K562 (cell line): Measurements from ENCODE around the gene CARD10. TPM values are rescaled to one million over a fixed set of nuclear protein-coding genes. Genes with fewer than 3 reads are reported as not detected.

Source experiments
- CC2D1A ChIP-seq: fragments of 450-650 bp; IDR thresholded peaks from 2 replicates; pipeline ENCODE4 v1.6.1; 2017; ENCODE audit warnings: mild to moderate bottlenecking
- DNMT1 ChIP-seq: fragments of 450-650 bp; IDR thresholded peaks from 2 replicates; pipeline ENCODE4 v1.6.1; 2016; ENCODE audit warnings: antibody characterized with exemption, mild to moderate bottlenecking
- ETV6 ChIP-seq, 3 experiments: fragments of 150-350 bp in 1 of 3; sonication (generic) in 1 of 3; formaldehyde crosslinking in 1 of 3; IDR thresholded peaks; 2 replicates each; pipeline versions ENCODE4 v1.6.1 to v1.8.0; 2014 to 2022; ENCODE audit warnings: borderline replicate concordance in 2 of 3, low read depth in 2 of 3, antibody characterized with exemption in 1 of 3, low read length in 1 of 3, mild to moderate bottlenecking in 1 of 3, missing genetic modification reagents in 1 of 3
- GATA2 ChIP-seq: sonication (generic); formaldehyde crosslinking; IDR thresholded peaks from 2 replicates; pipeline ENCODE4 v1.4.0; 2020; ENCODE audit warnings: mild to moderate bottlenecking, missing genetic modification reagents
- MTF1 ChIP-seq: fragments of 250-450 bp; sonication (Bioruptor Pico); IDR thresholded peaks from 2 replicates; pipeline ENCODE4 v1.9.0; 2021; ENCODE audit warnings: moderate library complexity, mild to moderate bottlenecking, inconsistent platforms, borderline replicate concordance
- NBN ChIP-seq: fragments of 450-650 bp; IDR thresholded peaks from 2 replicates; pipeline ENCODE4 v1.6.1; 2016; ENCODE audit warnings: low read depth, mild to moderate bottlenecking
- NCOR1 ChIP-seq: fragments of 450-650 bp; IDR thresholded peaks from 2 replicates; pipeline ENCODE4 v1.6.1; 2016; ENCODE audit warnings: mild to moderate bottlenecking, moderate library complexity
- NRF1 ChIP-seq, 2 experiments: fragments of 450-650 bp; IDR thresholded peaks in 1 of 2; conservative IDR thresholded peaks in 1 of 2; 2 replicates each; pipeline ENCODE4 v1.6.1; 2014; ENCODE audit warnings: mild to moderate bottlenecking in 2 of 2
- POLR2G ChIP-seq: fragments of 200-400 bp; formaldehyde crosslinking; IDR thresholded peaks from 2 replicates; pipeline ENCODE4 v1.6.1; 2017; ENCODE audit warnings: low read depth, mild to moderate bottlenecking, antibody characterized with exemption, low read length, moderate library complexity
- RBM39 ChIP-seq: fragments of 200-400 bp; formaldehyde crosslinking; optimal IDR thresholded peaks from 2 replicates; pipeline ENCODE3; 2018; ENCODE audit warnings: low read depth, low read length
- SMARCE1 ChIP-seq: fragments of 450-650 bp; IDR thresholded peaks from 2 replicates; pipeline ENCODE4 v1.7.1; 2016; ENCODE audit warnings: mild to moderate bottlenecking
- SP1 ChIP-seq: sonication (generic); formaldehyde crosslinking; IDR thresholded peaks from 2 replicates; pipeline ENCODE4 v1.8.1; 2022; ENCODE audit warnings: mild to moderate bottlenecking, missing genetic modification reagents
- U2AF1 ChIP-seq: fragments of 200-400 bp; formaldehyde crosslinking; optimal IDR thresholded peaks from 2 replicates; pipeline ENCODE3; 2017; ENCODE audit warnings: mild to moderate bottlenecking, low read depth, low read length, moderate library complexity
- ZNF23 ChIP-seq: fragments of 250-450 bp; sonication (Bioruptor Pico); IDR thresholded peaks from 2 replicates; pipeline ENCODE4 v1.4.0; 2020; ENCODE audit warnings: mild to moderate bottlenecking
- ZNF239 ChIP-seq: fragments of 250-450 bp; sonication (Bioruptor Pico); IDR thresholded peaks from 2 replicates; pipeline ENCODE4 v1.4.0; 2020; ENCODE audit warnings: mild to moderate bottlenecking
- ZNF408 ChIP-seq: fragments of 250-450 bp; sonication (Bioruptor Pico); IDR thresholded peaks from 2 replicates; pipeline ENCODE4 v1.4.0; 2020; ENCODE audit warnings: low read depth, mild to moderate bottlenecking, moderate library complexity
- ZNF507 ChIP-seq: conservative IDR thresholded peaks from 2 replicates; pipeline ENCODE4 v1.6.1; 2017; ENCODE audit warnings: missing genetic modification characterization, missing compliant biosample characterization
- ZNF589 ChIP-seq: fragments of 200-800 bp; sonication (Bioruptor generic); IDR thresholded peaks from 2 replicates; pipeline ENCODE4 v1.6.1; 2016; ENCODE audit warnings: low read depth, missing genetic modification characterization, missing compliant biosample characterization
- ZNF76 ChIP-seq: fragments of 250-450 bp; sonication (Bioruptor Pico); IDR thresholded peaks from 2 replicates; pipeline ENCODE4 v1.4.0; 2020; ENCODE audit warnings: mild to moderate bottlenecking, moderate library complexity, borderline replicate concordance
- ZNF766 ChIP-seq: fragments of 200-800 bp; sonication (Bioruptor generic); conservative IDR thresholded peaks from 2 replicates; pipeline ENCODE4 v1.6.1; 2016; ENCODE audit warnings: missing genetic modification characterization, missing compliant biosample characterization
- polyA plus RNA-seq, 8 experiments: library from polyadenylated mRNA; depleted of rRNA in 4 of 8; stranded (reverse) in 5 of 8; unstranded in 3 of 8; fragments of >200 nt; fragmentation: Nextera tagmentation in 2 of 8; fragmentation: Illumina TruSeq in 1 of 8; extraction: Ambion mirVana in 2 of 8; extraction: Trizol in 1 of 8; gene quantifications; 2 replicates each; pipeline versions ENCODE4 v1.2.1 to v1.2.3, GENCODE V29; 2011 to 2014; ENCODE audit warnings: inconsistent platforms in 1 of 8, missing spikeins in 1 of 8
- total RNA-seq, 7 experiments: library from RNA; depleted of rRNA in 6 of 7; stranded (reverse); fragments of >200 nt in 6 of 7; fragmentation: Illumina TruSeq in 2 of 7; extraction: Trizol in 2 of 7; gene quantifications; 2 replicates each; pipeline versions ENCODE4 v1.2.1 to v1.2.3, GENCODE V29; 2011 to 2021; ENCODE audit warnings: low replicate concordance in 1 of 7
- TF ChIP-seq, protein P1 (sequence below): fragments of 250-450 bp; sonication (Bioruptor Pico); IDR thresholded peaks from 2 replicates; pipeline ENCODE4 v1.4.0; 2020; ENCODE audit warnings: mild to moderate bottlenecking, moderate library complexity, borderline replicate concordance
- TF ChIP-seq, protein P2 (sequence below), 2 experiments: fragments of 450-650 bp; conservative IDR thresholded peaks; 2 replicates each; pipeline ENCODE4 v1.6.1; 2017; ENCODE audit warnings: mild to moderate bottlenecking in 2 of 2, moderate library complexity in 2 of 2
- TF ChIP-seq, protein P3 (sequence below): fragments of 250-450 bp; sonication (Bioruptor Pico); IDR thresholded peaks from 2 replicates; pipeline ENCODE4 v1.5.1; 2021; ENCODE audit warnings: mild to moderate bottlenecking

CARD10 gene
- total and polyA plus RNA-seq, 9 of the 15 experiments (the other 6 are each of a cell fraction or from before 2014, with no cell fraction given): 0.13 to 5.8 (median 1.6) TPM

DNA sequence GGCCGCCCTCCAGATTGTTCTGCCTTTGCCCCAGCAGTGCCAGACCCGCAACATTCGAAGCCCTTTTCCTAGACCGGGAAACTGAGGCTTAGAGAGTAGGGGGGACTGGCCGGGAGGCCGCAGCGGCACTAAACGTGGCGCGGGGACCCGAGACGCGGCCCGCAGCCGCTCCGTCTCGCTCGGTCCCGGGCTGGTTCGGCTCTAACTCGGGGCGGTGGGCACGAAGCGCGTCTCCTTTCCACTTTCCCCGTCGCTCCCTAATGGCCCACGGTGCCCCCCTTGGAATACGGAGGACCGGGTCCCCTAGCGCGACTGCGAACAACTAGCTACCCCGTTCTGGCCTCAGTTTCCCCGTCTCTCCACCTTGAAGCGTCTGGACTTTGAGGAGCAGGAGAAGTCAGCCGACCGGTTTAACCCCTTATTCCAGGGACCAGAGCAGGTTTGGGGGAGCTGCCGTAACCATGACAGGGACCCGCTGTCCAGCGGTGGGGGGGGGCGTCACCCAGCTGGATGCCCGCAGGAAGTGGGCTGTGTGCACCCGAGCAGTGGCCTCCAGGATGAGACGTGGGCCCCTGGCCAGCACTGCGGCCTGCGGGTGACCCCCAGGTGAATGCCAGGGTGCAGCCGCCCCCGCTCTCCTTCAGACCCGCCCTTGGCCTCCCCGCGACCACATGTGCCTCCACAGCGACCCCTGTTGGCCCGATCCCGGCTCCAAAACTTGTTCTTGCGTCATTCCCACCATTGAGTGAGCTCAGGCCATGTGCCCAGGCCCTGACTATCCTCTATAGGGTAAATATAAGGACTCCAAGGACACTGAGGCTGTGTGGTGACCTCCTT lies 42.2 kb upstream of the CARD10 start (continued):
- 0 out of 4 replicates have a peak, but pooled peaks of 1 of the 2 experiments have one; percentile 11 for TF ChIP-seq NRF1 (conservative IDR thresholded peaks at IDR 0.05 in 1 of 2, IDR thresholded peaks at IDR 0.05 in 1 of 2)
- no peak for TF ChIP-seq MTF1
- TF ChIP-seq SMARCE1: peak; percentile 34; the same call in 1 of the 2 replicates
- TF ChIP-seq ZNF76 (CRISPR knock-in tag): no peak
- TF ChIP-seq ZNF766 (CRISPR knock-in tag): 0 out of 2 replicates have a peak, but pooled peaks have one; percentile 37
- no peak for TF ChIP-seq RBM39
- TF ChIP-seq U2AF1: no peak
- TF ChIP-seq ZNF239 (CRISPR knock-in tag): no peak
- TF ChIP-seq GATA2 (CRISPR knock-in tag): no peak
- TF ChIP-seq, protein P1, sequence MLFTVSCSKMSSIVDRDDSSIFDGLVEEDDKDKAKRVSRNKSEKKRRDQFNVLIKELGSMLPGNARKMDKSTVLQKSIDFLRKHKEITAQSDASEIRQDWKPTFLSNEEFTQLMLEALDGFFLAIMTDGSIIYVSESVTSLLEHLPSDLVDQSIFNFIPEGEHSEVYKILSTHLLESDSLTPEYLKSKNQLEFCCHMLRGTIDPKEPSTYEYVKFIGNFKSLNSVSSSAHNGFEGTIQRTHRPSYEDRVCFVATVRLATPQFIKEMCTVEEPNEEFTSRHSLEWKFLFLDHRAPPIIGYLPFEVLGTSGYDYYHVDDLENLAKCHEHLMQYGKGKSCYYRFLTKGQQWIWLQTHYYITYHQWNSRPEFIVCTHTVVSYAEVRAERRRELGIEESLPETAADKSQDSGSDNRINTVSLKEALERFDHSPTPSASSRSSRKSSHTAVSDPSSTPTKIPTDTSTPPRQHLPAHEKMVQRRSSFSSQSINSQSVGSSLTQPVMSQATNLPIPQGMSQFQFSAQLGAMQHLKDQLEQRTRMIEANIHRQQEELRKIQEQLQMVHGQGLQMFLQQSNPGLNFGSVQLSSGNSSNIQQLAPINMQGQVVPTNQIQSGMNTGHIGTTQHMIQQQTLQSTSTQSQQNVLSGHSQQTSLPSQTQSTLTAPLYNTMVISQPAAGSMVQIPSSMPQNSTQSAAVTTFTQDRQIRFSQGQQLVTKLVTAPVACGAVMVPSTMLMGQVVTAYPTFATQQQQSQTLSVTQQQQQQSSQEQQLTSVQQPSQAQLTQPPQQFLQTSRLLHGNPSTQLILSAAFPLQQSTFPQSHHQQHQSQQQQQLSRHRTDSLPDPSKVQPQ (CRISPR knock-in tag): no peak
- TF ChIP-seq ZNF507 (tag): no peak
- no peak for TF ChIP-seq CC2D1A
- peak; percentile 75 for TF ChIP-seq POLR2G
- TF ChIP-seq ZNF589 (CRISPR knock-in tag): no peak; the same call in 1 of the 2 replicates
- TF ChIP-seq, protein P2, sequence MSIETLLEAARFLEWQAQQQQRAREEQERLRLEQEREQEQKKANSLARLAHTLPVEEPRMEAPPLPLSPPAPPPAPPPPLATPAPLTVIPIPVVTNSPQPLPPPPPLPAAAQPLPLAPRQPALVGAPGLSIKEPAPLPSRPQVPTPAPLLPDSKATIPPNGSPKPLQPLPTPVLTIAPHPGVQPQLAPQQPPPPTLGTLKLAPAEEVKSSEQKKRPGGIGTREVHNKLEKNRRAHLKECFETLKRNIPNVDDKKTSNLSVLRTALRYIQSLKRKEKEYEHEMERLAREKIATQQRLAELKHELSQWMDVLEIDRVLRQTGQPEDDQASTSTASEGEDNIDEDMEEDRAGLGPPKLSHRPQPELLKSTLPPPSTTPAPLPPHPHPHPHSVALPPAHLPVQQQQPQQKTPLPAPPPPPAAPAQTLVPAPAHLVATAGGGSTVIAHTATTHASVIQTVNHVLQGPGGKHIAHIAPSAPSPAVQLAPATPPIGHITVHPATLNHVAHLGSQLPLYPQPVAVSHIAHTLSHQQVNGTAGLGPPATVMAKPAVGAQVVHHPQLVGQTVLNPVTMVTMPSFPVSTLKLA (conservative IDR thresholded peaks at IDR 0.05): peak; percentile 91 to 95
- no peak for TF ChIP-seq ZNF408 (CRISPR knock-in tag)
- 0 out of 2 replicates have a peak, but pooled peaks have one; percentile 15 for TF ChIP-seq NCOR1
- TF ChIP-seq ZNF23 (CRISPR knock-in tag): no peak
- TF ChIP-seq, protein P3, sequence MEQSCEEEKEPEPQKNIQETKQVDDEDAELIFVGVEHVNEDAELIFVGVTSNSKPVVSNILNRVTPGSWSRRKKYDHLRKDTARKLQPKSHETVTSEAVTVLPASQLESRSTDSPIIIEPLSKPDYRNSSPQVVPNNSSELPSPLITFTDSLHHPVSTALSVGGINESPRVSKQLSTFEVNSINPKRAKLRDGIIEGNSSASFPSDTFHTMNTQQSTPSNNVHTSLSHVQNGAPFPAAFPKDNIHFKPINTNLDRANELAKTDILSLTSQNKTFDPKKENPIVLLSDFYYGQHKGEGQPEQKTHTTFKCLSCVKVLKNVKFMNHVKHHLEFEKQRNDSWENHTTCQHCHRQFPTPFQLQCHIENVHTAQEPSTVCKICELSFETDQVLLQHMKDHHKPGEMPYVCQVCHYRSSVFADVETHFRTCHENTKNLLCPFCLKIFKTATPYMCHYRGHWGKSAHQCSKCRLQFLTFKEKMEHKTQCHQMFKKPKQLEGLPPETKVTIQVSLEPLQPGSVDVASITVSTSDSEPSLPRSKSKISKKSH (CRISPR knock-in tag): no peak
- TF ChIP-seq SP1 (CRISPR knock-in tag): peak; percentile 16
- no peak for TF ChIP-seq DNMT1
- TF ChIP-seq ETV6 (IDR thresholded peaks at IDR 0.05; ENCODE audit: borderline replicate concordance in 1 of 2, low read depth in 2 of 2, low read length in 1 of 2): no peak
- TF ChIP-seq ETV6 (CRISPR knock-in tag; IDR thresholded peaks at IDR 0.05; ENCODE audit: borderline replicate concordance): no peak
- TF ChIP-seq NBN: no peak
